GM12874 (cell line): ENCODE data around the gene TDRD1.

ENCODE experiments used
- TF ChIP-seq, protein P1 (sequence below): IDR thresholded peaks from 2 replicates; pipeline ENCODE4 v1.5.1; 2011; ENCODE audit warnings: low read depth, mild to moderate bottlenecking, control low read depth, low read length, moderate library complexity; ENCODE audit not compliant: insufficient read depth

The TDRD1 gene

DNA sequence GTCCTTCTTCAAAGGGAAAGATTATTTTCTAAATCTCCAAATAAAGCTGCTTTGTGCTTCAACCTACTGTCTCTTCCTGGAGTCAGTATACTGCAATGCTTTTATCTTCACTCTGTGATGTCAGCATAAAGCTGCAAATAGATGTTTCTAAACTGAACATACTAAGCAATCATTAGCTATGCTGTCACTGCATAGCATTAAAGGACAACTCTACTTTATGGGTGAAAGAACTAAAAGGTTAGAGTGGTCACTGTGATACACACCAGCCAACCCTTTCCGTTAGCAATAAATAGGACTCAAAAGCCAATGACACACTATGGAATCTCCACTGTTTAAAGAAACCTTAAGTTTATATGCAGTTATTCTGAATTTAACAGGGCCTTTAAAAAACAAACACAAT, 6.9 kb upstream of the TDRD1 start:
- TF ChIP-seq, protein P1, sequence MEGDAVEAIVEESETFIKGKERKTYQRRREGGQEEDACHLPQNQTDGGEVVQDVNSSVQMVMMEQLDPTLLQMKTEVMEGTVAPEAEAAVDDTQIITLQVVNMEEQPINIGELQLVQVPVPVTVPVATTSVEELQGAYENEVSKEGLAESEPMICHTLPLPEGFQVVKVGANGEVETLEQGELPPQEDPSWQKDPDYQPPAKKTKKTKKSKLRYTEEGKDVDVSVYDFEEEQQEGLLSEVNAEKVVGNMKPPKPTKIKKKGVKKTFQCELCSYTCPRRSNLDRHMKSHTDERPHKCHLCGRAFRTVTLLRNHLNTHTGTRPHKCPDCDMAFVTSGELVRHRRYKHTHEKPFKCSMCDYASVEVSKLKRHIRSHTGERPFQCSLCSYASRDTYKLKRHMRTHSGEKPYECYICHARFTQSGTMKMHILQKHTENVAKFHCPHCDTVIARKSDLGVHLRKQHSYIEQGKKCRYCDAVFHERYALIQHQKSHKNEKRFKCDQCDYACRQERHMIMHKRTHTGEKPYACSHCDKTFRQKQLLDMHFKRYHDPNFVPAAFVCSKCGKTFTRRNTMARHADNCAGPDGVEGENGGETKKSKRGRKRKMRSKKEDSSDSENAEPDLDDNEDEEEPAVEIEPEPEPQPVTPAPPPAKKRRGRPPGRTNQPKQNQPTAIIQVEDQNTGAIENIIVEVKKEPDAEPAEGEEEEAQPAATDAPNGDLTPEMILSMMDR, result no peak

DNA sequence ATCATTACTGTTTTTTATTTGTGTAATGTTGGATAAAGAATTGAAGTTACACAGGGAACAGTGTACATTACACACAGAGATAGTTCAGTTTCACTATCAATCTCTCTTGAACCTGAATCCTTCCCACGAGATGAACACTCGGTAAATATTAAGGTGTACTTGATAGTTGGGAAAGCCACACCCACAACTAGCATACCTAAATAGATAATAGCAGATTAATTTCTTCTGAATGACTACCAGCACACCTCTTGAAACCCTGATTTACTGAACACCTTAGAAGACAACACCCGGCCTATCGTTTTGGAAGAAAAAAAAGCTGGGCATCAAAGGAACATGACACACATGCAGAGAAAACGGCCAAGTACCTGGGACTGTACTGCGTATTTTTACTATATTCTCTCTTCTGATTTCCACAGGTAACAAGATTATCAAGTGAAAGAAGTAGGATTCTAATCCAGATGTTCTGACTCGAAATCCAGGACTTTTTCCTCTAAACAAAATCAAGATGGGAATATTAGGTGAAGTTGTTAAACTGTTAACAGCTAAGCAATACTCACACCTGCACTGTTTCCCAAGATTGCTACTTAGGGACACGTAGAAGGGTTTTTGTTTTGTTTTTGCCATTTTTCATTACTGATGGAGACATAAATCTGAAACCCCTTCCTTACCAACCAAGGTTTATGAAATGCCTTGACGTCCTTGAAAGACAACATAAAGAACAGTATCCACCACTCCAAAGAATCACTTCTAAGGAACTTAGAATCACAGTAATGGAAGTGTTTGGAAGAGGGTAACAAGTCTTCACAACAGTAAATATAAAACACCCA, 6.2 kb upstream of the TDRD1 start:
- TF ChIP-seq, protein P1, result no peak

DNA sequence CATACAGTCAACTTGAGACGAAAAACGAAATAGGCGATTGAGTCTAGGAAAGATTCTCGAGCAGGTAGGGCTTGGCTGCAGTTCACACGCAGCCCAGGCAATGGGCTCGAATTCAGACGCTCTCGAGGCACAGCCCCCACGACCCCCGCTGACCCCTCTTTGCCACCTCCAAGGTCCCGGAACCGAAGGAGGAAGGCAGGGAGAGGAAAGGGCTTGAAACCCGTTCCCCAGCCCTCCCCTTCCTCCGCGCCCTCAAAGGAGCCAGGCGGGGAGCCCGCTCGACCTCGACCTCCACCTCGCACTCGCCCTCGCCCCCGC, 5.6 kb upstream of the TDRD1 start:
- TF ChIP-seq, protein P1, result no peak

DNA sequence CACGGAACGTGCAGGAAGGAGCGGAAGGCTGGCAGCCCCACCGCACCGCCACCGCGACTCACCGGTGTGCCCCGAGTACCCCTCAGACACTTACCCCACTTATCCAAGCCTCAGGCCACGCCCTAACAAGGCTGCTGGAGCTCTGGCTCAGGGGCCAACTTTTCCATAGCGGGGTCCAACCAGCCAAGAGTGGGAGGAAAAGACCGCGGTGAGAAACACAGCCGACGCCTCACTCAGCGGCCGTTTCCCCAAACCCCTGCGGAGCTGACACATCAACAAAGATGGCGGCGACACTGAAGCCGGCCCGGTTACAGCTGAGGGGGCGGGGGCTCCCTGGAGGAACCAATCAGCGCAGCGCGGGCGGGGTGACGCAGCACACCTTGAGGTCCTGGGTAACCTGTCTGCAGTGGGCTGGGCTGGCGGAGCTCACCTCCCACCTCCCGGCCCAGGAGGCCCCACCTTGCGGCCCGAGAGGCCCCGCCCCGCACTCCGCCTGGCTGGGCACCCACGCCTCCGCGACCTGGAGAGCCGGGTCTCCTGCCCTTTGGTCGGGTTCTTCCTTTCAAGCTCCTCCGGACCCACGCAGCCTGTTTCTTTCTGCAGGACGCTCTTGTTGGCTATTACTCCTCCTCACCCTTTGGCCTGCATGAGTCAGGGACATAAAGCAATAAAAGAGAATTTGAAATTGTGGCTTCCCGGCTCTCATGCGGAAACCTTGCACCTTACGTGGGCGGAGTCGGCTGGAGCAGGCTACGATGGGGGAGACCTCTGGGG, 5.0 kb upstream of the TDRD1 start, which contains the start of gene CCDC186:
Gene CCDC186, minus strand, starts transcription at position 283 of the 774 bp plus-strand sequence. CDS start 10,935 bp downstream, outside the sequence.
- TF ChIP-seq, protein P1, result no peak

DNA sequence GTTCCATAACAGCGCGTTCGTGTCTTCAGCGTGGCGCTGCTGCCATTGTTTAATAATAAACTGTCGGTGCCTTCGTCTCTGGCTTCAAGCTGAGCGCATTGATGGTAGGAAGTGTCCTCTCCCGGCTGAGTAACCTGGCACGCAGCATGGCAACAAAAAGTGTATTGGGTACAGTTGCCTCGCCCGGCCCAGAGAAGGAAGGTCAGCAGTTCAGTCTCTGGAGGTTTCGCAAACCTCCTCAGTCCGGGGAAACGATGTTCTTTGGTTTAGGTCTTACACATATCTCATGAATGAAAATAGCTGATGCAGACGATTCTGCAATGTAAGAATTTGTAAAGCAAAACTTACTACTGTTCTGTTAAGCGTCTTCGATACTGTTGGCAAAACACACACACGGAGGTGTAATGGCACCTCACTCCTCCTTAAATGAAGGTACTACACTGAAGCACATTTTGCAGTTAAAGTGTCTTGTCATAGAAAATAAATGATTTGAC, 4.4 kb upstream of the TDRD1 start:
- TF ChIP-seq, protein P1, result no peak

DNA sequence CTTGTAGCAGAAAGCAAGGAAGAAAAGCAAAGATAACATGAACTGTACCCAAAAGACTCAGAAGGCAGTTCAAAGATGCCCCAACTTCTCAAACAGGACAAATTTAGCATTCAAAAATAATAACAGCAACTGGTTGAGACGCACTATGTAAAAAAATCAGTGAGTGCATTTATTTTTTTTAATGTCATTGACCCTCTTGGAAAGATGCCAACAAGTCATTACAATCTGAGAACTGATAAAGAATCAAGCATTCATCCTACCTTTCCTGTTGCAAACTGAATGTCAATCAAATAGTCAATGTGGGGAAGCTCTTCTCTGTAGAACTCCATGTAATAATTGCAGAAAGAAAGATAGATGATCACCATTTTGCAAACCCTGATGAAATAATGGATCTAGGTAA, 3.5 kb upstream of the TDRD1 start:
- TF ChIP-seq, protein P1, result no peak

DNA sequence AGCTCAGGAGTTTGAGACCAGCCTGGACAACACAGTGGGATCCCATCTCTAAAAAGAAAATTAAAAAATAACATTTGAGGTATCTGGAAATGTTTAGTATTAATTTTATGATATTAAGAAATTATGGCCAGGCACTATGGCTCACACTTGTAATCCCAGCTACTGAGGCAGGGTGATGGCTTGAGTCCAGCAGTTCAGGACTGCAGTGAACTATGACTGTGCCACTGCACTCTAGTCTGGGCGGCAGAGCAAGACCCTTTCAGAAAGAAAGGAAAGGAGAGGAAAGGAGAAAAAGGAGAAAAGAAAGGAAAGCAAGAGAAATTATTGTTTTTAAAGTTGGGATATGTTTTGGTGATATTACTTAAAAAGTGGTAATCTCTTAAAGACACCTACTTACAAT, 2.6 kb upstream of the TDRD1 start:
- TF ChIP-seq, protein P1, result no peak
